AG04449 (cell line): ENCODE data around the gene WDFY3.

Experiments used
- CTCF ChIA-PET: fragments of 350-600 bp; formaldehyde crosslinking; extraction: SDS; loops from one replicate; lab custom pipeline; 2021; ENCODE audit warnings: antibody characterized with exemption; lab: Yijun Ruan, JAX
- POLR2A ChIA-PET: fragments of 400-600, 350-600 bp; formaldehyde crosslinking; extraction: SDS; loops from one replicate; lab custom pipeline; 2020; ENCODE audit warnings: antibody characterized with exemption, inconsistent platforms; lab: Yijun Ruan, JAX
- DNase-seq: peaks from one replicate; pipeline ENCODE4 v3.0.0-alpha.2; 2010; ENCODE audit warnings: low read depth, low spot score
- H3K4me3 ChIP-seq: 2 replicates; pipeline ENCODE4 v1.5.1; 2011; ENCODE audit warnings: low read depth, mild to moderate bottlenecking, control low read depth, low read length
- CTCF ChIP-seq: IDR thresholded peaks from one replicate; pipeline ENCODE4 v1.5.1; 2011; ENCODE audit warnings: mild to moderate bottlenecking, moderate library complexity, low read length, control low read depth, inconsistent platforms; ENCODE audit not compliant: insufficient read depth; ENCODE audit errors: missing control alignments

Gene WDFY3

GRCh38 chr4:84631573-84631972 lies 334.9 kb downstream of the WDFY3 start:
- DNase-seq = no peak
- H3K4me3 ChIP-seq = no peak overlapping the region
- POLR2A ChIA-PET = no interaction called here
- TF ChIP-seq CTCF = no peak
- CTCF ChIA-PET = no interaction called here

DNA sequence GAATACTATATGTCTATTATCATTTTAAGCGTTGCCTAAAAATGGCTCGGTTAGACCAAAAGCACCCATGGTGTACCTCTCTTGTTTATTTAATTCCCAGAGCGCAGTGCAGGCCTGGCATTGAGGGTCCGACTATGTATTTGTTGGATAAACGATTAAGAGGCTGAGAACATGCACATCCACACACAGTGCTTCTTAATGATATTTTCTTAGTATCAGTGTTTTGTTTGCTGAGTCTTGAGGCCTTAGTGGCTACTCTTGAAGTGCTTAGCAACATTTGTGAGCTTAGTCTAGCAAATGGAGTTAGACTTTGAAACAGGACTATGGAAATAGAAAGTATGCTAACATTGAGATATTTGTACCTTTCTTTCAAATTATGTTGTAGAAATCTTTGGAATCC lies 339.8 kb downstream of the WDFY3 start:
- no peak for DNase-seq
- CTCF ChIA-PET = no interaction called here
- TF ChIP-seq CTCF = no peak
- H3K4me3 ChIP-seq = no peak overlapping the region
- POLR2A ChIA-PET = no interaction called here

- DNase-seq = no peak
- H3K4me3 ChIP-seq = no peak overlapping the region
- POLR2A ChIA-PET = no interaction called here
- no peak for TF ChIP-seq CTCF
- CTCF ChIA-PET = no interaction called here
Measured at GRCh38 chr4:84623661-84624060, 342.8 kb downstream of the WDFY3 start.

- no peak for TF ChIP-seq CTCF
- no peak for DNase-seq
Measured at GRCh38 chr4:84622959-84623358, 343.5 kb downstream of the WDFY3 start.

More at GRCh38 chr4:84622959-84623358, 343.5 kb downstream of the WDFY3 start:
- POLR2A ChIA-PET = no interaction called here
- CTCF ChIA-PET = no interaction called here
- no peak overlapping the region for H3K4me3 ChIP-seq
